Stimulated activated CD4-positive, alpha-beta T cell treated with anti-CD3 and anti-CD28 coated beads, Interleukin-2, amount 100 ng/mL, for 4 hours (primary cell): ENCODE data around the gene LEPROT.
"Not testable (repeated sequence)": the region's sequence is repeated elsewhere in the genome, so short reads cannot be mapped to it uniquely, and the experiment has no call there.

Source experiments
- DNase-seq: peaks from one replicate; pipeline ENCODE4 v3.0.0-alpha.2; 2020; ENCODE audit warnings: low read depth

The LEPROT gene

DNA sequence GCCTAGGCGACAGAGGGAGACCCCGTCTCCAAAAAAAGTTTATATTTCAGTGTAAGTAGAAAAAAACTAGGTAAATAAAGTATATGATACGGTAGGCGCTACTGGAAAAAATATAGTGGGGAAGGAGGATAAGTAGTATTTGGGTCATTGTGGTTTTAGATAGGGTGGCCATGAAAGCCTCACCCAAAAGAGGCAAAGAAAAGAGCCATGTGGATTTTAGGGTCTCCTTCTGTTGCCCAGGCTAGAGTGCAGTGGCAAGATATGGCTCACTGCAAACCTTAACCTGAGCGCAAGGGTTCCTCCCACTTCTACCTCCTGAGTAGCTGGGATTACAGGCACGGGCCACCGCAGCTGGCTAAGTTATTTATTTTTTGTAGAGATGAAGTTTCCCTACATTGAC, 17.1 kb downstream of the LEPROT start:
- DNase-seq: no peak

- no peak for DNase-seq
Measured at GRCh38 chr1:65440322-65440900, 19.9 kb downstream of the LEPROT start.

- DNase-seq: no peak
Measured at GRCh38 chr1:65440915-65441314, 20.4 kb downstream of the LEPROT start.

DNA sequence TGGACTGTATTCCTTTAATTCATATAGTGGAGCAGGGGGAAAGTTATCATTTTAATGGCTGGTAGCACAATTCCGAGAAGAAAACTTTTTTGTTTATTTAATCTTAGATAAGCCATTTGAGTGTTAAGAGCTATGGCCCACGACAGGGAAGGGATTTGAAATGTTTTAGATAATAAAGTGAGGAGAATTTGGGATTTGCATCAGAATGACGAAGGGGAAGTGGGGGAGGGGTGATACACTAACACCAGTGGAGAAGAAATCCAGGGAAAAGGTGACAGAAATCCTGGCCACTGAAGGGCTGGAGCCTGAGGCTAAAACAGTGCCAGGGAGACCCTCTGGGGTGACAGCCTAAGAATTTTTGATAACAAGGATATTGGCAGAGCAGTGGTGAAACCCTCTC, 21.0 kb downstream of the LEPROT start:
- no peak for DNase-seq

GRCh38 chr1:65442442-65442841, 22.0 kb downstream of the LEPROT start:
- no peak for DNase-seq

GRCh38 chr1:65443647-65444046, 23.2 kb downstream of the LEPROT start:
- DNase-seq: no peak

DNA sequence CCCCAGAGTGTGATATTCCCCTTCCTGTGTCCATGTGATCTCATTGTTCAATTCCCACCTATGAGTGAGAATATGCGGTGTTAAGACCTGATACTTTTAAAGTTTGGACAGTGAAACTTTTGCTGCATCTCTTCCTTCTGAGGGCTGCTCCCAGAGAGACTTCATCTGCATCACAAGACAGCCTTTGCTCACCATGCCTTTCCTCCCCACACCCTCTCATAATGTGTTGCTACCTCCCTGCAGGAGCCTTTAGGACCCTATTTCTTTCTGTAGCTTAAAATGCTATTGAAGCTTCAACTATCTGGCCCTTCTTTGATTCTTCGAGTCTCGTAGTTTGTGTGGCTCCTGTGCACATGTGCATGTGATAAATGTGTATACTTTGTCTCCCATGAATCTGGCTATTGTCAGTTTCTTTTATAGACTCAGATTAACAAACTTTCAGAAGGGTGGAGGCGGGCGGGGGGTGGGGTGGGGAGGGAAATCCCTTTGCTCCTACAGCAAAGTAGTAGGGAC, 23.7 kb downstream of the LEPROT start:
- no peak for DNase-seq

DNA sequence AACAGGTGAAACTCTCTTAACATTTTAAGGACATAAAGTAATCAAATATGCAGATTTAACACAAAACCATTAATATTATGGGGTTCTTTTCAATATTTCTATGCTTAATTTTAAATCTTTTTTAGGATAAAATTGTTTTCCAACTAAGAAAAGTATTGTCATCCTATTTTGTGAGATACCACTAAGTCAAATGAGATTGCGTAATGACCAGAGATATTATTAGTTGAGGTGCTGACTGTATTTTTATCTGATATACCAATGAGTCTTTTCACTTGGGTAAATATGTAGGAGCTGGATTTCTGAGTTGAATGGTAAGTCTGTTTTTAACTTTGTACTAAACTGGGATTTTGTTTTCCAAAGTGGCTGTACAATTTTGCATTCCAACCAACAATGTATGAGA, 25.4 kb downstream of the LEPROT start:
- no peak for DNase-seq

DNA sequence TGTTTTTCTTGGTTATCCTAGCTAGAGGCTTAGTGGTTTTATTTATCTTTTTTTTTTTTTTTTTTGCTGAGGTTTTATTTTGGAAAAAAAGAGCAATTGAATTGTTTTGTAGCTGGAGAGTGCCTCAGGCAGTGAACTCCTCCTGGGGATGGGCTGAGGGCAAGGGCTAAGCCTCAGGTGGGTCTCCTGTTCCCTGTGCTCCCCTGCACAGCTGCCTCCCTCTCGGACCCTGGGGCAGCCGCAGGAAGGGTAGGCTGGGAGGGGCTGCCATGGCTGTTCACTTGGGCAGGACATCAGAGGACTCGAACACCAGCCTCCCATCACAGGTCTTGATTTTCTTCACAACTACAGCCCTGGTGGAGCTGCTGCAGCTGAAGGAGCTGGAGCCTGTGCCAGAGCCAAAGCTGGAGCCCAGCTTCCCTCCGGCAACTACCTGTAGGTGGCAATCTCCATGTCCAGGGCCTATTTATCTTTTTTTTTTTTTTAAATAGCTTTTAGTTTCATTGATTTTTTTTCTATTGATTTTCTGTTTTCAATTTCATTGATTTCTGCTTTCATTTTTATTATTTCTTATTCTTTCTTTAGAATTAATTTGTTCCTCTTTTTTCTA, 28.9 kb downstream of the LEPROT start:
- DNase-seq: no peak

DNA sequence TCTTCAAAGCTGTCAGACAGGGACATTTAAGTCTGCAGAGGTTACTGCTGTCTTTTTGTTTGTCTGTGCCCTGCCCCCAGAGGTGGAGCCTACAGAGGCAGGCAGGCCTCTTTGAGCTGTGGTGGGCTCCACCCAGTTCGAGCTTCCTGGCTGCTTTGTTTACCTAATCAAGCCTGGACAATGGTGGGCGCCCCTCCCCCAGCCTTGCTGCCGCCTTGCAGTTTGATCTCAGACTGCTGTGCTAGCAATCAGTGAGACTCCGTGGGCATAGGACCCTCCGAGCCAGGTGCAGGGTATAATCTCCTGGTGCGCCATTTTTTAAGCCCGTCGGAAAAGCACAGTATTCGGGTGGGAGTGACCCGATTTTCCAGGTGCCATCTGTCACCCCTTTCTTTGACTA, 35.2 kb downstream of the LEPROT start:
- not testable (repeated sequence) for DNase-seq

DNA sequence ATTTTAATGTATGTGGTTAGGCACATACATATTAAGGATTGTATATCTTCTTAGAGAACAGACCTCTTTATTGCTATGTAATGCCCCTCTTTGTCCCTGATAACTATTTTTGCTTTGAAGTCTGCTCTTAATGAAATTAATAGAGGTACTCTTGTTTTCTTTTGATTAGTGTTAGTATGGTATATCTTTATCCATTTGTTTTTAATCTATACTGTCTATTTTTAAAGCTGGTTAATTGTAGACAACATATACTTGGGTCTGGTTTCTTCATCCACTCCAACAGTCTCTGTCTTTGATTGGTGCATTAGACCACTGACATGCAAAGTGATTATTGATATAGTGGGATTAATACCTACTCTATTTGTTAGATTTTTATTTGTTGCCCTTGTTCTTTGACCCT, 36.0 kb downstream of the LEPROT start:
- no peak for DNase-seq

DNA sequence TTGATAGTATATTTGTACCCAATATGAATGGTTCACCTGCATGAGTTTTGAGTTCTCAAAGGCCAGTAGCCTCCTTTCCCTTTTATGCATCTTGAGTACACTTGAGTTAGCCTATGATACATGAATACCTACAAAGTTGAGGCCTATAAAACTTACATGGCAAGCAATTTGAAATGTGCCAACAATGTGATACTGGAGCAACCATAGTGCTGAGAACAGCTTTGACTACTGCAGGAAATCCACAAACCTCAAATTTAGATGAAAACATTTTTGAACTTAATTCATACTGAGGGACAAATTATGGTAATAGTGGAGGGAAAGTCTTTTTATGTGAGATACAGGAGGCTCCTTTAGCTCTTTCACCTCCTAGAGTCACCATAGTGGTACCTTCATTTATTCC, 37.4 kb downstream of the LEPROT start:
- no peak for DNase-seq

GRCh38 chr1:65458730-65459396, 38.4 kb downstream of the LEPROT start:
- no peak for DNase-seq

DNA sequence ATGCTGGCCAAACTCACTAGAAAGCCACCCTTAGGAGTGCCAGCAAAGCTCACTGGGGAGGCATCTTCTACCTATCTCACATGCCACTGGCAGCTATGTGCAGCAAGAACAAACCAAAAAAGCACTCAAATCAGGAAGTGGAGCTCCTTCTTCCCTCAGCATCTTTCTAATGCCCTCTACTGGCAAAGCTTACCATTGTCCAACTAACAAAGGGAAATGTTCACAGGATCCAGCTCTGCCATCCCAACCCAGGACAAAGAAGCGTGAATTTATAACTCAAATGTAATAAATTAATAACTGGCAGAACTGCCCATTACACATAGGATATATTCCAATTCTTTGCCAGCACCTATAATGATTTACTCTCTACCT, 38.9 kb downstream of the LEPROT start:
- no peak for DNase-seq

GRCh38 chr1:65465837-65466236, 45.4 kb downstream of the LEPROT start:
- not testable (repeated sequence) for DNase-seq

DNA sequence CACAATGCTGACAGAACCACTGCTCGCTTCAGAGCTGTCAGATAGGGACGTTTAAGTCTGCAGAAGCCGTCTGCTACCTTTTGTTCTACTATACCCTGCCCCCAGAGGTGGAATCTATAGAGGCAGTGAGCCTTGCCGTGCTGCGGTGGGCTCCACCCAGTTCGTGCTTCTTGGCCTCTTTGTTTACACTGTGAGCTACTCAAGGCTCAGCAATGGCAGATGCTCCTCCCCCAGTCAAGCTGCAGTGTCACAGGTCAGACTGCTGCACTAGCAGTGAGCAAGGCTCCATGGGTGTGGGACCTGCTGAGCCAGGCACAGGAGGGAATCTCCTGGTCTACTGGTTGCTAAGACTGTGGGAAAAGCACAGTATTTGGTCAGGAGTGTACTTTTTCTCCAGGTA, 47.1 kb downstream of the LEPROT start:
- DNase-seq: no peak

DNA sequence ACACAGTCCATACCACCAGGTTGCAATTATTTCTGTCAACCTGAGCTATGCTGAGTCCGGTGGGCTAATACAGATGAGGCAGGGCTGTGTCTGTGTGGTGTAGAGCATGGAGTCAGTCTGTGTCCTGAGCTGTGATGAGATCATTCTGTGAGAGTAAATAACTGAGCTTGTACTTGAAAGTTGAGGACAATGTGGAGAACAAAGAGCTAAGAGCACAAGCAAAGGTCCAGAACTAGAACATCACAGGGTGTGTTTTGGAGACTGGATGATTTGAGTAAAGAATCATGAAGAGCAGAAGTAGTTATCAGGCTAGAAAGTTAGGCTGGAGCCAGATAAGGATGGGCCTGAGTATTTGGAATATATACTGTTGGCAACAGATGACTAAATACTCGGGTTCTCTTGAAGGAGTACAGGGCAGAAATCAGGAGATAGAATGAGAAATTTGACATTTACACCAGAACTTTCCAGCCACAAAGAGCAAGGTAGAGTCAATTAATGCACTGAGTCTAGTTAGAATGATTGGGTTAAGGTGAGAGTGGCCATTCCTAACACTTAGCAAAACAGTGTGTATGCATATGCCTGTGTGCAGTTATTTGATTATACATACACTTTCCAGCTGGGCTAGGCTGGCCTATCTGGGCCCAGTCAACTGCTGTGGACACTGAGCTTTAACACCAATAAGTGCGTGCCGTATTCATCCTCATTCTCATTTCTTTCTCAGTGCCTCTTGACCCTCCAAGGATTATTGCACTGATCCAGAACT, 48.8 kb downstream of the LEPROT start:
- no peak for DNase-seq

- no peak for DNase-seq
Measured at GRCh38 chr1:65469889-65470340, 49.4 kb downstream of the LEPROT start.

- no peak for DNase-seq
Measured at GRCh38 chr1:65470766-65471165, 50.3 kb downstream of the LEPROT start.

DNA sequence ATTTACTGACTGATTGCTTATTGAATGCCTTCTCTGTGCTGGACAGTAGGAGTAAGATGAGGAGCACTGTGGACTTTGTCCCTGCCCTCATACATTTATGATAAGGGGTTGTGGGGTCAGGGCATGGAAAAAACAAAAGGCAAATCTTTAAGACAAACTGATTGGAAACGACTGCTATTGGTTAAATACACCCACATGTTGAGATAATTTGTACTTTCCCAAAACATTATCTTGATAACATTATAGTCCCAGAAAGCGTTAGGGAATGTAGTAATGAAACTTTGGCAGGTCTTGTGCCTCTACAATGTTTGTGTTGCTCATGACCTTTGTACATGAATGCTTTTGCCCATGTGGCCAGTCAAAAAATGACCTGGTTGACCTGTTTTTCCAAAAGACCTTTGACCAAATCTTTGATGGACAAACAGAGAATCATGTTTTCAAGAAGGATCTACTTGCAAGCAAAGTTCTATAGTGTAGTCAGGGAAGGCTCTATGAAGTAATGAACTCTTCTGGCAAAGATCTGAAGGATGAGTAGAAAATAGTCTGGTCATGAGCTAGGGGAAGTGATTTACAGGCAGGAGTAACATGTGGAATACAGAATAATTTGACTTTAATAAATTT, 50.9 kb downstream of the LEPROT start:
- no peak for DNase-seq

GRCh38 chr1:65471861-65472332, 51.4 kb downstream of the LEPROT start:
- no peak for DNase-seq

DNA sequence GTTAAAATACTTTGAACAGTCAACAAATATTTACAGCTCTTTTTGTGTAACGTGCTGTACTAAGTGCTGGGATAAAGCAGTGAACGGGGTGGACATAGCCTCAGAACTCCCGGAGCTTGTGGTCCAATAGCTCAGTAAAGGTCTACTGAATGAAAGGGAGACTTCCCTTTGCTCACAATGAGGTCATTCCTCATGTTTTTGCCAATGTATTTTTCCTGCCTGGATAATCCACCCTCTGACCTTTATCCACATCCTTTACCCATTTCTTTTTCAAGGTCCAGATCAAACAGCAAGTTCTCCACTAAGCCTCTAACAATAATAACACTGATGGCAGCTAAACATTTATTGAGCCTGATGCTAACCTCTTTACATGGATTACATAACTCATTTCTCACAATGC, 55.9 kb downstream of the LEPROT start:
- DNase-seq: no peak
